Left renal pelvis (tissue), 4 donors: ENCODE results near the gene LHX2. TPM values are rescaled to one million over a fixed set of nuclear protein-coding genes. Genes with fewer than 3 reads are reported as not detected.

ENCODE experiments used
- DNase-seq, 4 donors: peaks; one replicate each; pipeline ENCODE4 v3.0.0-alpha.2; 2013; ENCODE audit warnings: low read depth in 4 of 4, low spot score in 3 of 4
- polyA plus RNA-seq, 4 donors: library from polyadenylated mRNA; unstranded; fragments of 120-200 nt; gene quantifications; one replicate each; pipeline ENCODE4 v1.2.1, GENCODE V29; 2013; ENCODE audit not compliant: insufficient read length in 4 of 4

Gene LHX2
- polyA plus RNA-seq, 4 donors = 0.10 to 0.26 (median 0.20) TPM

GRCh38 chr9:124050955-124051354, 39.4 kb downstream of the LHX2 start:
- no peak for DNase-seq

GRCh38 chr9:124052401-124052800, 40.8 kb downstream of the LHX2 start:
- DNase-seq = no peak

- no peak for DNase-seq
These were observed 43.1 kb downstream of the LHX2 start for GRCh38 chr9:124054582-124055227.

GRCh38 chr9:124060844-124061605, 49.5 kb downstream of the LHX2 start:
- DNase-seq = no peak

GRCh38 chr9:124062172-124062571, 50.6 kb downstream of the LHX2 start:
- no peak for DNase-seq

- no peak for DNase-seq
These were observed 55.4 kb downstream of the LHX2 start for GRCh38 chr9:124066783-124067577.

GRCh38 chr9:124068251-124068650, 56.7 kb downstream of the LHX2 start:
- no peak for DNase-seq

- DNase-seq = no peak
These were observed 63.2 kb downstream of the LHX2 start for GRCh38 chr9:124074746-124075145.

- no peak for DNase-seq
These were observed 64.2 kb downstream of the LHX2 start for GRCh38 chr9:124075761-124076160.

- DNase-seq = no peak
These were observed 66.5 kb downstream of the LHX2 start for GRCh38 chr9:124077915-124078572.

- DNase-seq = no peak
These were observed 67.1 kb downstream of the LHX2 start for GRCh38 chr9:124078641-124079040.

GRCh38 chr9:124079176-124079925, 67.8 kb downstream of the LHX2 start:
- no peak for DNase-seq

GRCh38 chr9:124082622-124083021, 71.1 kb downstream of the LHX2 start:
- no peak for DNase-seq

Other genes with a start within 250 kb of the LHX2 start
- gene DENND1A, start 81.6 kb upstream of the LHX2 start, polyA plus RNA-seq = 10 to 100 TPM; 16.2 to 25.2 (median 21.7) TPM
- 10 to 100 TPM; 26.6 to 65.1 (median 28.6) TPM for gene NEK6, start 246.2 kb downstream of the LHX2 start, polyA plus RNA-seq